ENCODE results near the gene MTRFR. TPM values are rescaled to one million over a fixed set of nuclear protein-coding genes. Genes with fewer than 3 reads are reported as not detected.

The MTRFR gene
- polyA plus RNA-seq, 1 experiment: 12.7 TPM

- ChIA-PET POLR2A (no interaction called here), CTCF (no interaction called here)
- Histone ChIP-seq H3K27me3 (ENCODE audit: control insufficient read depth, insufficient read depth, low read length) (no peaks in the 10 kb centered on the region), H3K36me3 (ENCODE audit: control insufficient read depth, insufficient read depth, low read length) (peaks cover 28% of the 10 kb centered on the region), H3K4me3 (ENCODE audit: low read depth, low read length) (no peak overlapping the region)
- DNase-seq (ENCODE audit: low read depth): no peak
- no peak for TF ChIP-seq CTCF (IDR thresholded peaks at IDR 0.05; ENCODE audit: insufficient read depth, low read depth, low read length)
Measured at GRCh38 chr12:123254853-123255446, 21.7 kb downstream of the MTRFR start.

DNA sequence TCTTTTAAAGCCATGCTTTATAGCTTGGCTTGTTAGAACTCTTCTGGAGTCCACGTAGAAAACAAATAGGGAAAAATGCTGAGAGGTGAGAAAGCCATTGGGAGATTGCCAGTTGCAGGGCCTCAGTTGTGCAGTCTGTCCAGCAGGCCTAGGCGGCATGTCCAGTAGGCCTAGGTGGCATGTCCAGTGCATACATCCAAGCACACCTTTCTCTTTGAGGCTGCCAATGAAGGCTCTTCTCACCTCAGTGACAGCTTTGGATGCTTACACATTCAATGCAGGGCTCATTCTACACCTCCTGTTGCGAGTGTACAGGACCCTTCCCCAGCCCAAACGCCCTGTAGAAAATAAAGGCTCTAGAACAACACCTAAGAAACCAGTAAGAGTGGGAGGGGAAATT is 25.4 kb downstream of the MTRFR start:
- ChIA-PET CTCF (interaction anchor here (0.6 to 1.2 kb wide), 2 partner anchors 9 to 107 kb away, joined by 3 read pairs; no protein-coding TSS in a partner anchor), POLR2A (interaction anchor here (0.6 to 0.7 kb wide), 2 partner anchors 80 to 1267 kb away, joined by 3 to 5 read pairs; no protein-coding TSS in a partner anchor)
- no peak overlapping the region for H3K4me3 ChIP-seq (ENCODE audit: low read depth, low read length)
- DNase-seq (ENCODE audit: low read depth): no peak
- peaks cover 31% of the 10 kb centered on the region for H3K36me3 ChIP-seq (ENCODE audit: control insufficient read depth, insufficient read depth, low read length)
- no peaks in the 10 kb centered on the region for H3K27me3 ChIP-seq (ENCODE audit: control insufficient read depth, insufficient read depth, low read length)
- TF ChIP-seq CTCF (IDR thresholded peaks at IDR 0.05; ENCODE audit: insufficient read depth, low read depth, low read length): no peak

DNA sequence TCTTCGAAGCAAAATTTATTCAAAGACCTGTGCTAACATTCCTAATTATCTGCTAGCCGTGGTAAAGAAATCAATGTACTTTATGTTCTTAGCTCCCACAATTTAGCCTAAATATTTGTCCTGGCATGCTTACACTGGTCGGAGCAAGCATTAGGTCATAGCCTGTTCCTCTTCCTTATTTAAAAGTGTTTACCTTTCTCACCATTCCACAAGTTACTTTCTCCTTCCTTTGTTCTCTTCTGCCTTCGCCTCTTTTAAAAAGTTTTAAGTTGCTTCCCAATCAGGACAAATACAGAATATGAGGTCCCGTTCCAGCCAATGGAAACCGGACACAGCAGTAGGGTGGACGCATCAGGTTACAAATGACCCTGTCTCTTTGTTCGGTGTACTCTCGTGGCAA is 26.8 kb downstream of the MTRFR start:
- TF ChIP-seq CTCF (IDR thresholded peaks at IDR 0.05; ENCODE audit: insufficient read depth, low read depth, low read length): no peak

DNA sequence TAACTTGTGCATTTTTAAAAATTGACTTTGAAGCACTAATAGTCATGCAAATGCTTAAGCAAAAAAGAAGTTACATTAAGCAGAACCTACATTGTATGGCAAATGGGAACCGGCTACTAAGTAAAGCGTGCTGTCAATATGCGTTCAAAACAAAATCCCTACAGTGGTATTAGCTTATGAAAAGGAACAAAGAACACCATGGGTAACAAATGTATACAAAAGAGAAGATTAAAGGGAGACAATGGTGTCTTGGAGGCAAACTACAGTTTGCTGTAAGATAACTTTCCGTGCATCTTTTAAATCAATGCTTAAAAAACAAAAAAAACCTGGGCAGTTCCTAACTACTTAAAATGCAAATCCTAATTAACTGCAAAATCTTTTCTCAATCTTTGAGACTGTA is 28.0 kb downstream of the MTRFR start:
- CTCF ChIA-PET: interaction anchor here (1.1 kb wide), 1 partner anchor 41 kb away, joined by 3 read pairs; no protein-coding TSS in a partner anchor
- Histone ChIP-seq H3K27me3 (ENCODE audit: control insufficient read depth, insufficient read depth, low read length) (no peaks in the 10 kb centered on the region), H3K36me3 (ENCODE audit: control insufficient read depth, insufficient read depth, low read length) (peaks cover 31% of the 10 kb centered on the region), H3K4me3 (ENCODE audit: low read depth, low read length) (no peak overlapping the region)
- POLR2A ChIA-PET: no interaction called here
- TF ChIP-seq CTCF (IDR thresholded peaks at IDR 0.05; ENCODE audit: insufficient read depth, low read depth, low read length): no peak
- DNase-seq (ENCODE audit: low read depth): no peak

More for the DNA sequence above, 26.8 kb downstream of the MTRFR start:
- no peak for DNase-seq (ENCODE audit: low read depth)
- ChIA-PET CTCF (interaction anchor here (0.8 to 1.1 kb wide), 2 partner anchors 8 to 42 kb away, joined by 3 read pairs; no protein-coding TSS in a partner anchor), POLR2A (no interaction called here)
- H3K4me3 ChIP-seq (ENCODE audit: low read depth, low read length): no peak overlapping the region
- no peaks in the 10 kb centered on the region for H3K27me3 ChIP-seq (ENCODE audit: control insufficient read depth, insufficient read depth, low read length)
- peaks cover 24% of the 10 kb centered on the region for H3K36me3 ChIP-seq (ENCODE audit: control insufficient read depth, insufficient read depth, low read length)

GRCh38 chr12:123263196-123263817 is 30.1 kb downstream of the MTRFR start:
- Histone ChIP-seq H3K27me3 (ENCODE audit: control insufficient read depth, insufficient read depth, low read length) (no peaks in the 10 kb centered on the region), H3K4me3 (ENCODE audit: low read depth, low read length) (no peak overlapping the region), H3K36me3 (ENCODE audit: control insufficient read depth, insufficient read depth, low read length) (peaks cover 32% of the 10 kb centered on the region)
- no peak for DNase-seq (ENCODE audit: low read depth)
- POLR2A ChIA-PET: interaction anchor here (0.6 kb wide), 1 partner anchor 102 kb away, joined by 3 read pairs; no protein-coding TSS in a partner anchor
- CTCF ChIA-PET: interaction anchor here (1.2 kb wide), 1 partner anchor 25 kb away, joined by 4 read pairs; no protein-coding TSS in a partner anchor
- no peak for TF ChIP-seq CTCF (IDR thresholded peaks at IDR 0.05; ENCODE audit: insufficient read depth, low read depth, low read length)
